ENCODE results near the gene TNFRSF13B.

- TF ChIP-seq GATA3 (IDR thresholded peaks at IDR 0.05; ENCODE audit: low read depth, low read length) (no peak), GATA2 (IDR thresholded peaks at IDR 0.05; ENCODE audit: low read depth, low read length) (no peak)
These were observed 46.9 kb upstream of the TNFRSF13B start for GRCh38 chr17:17018612-17019429.
